Daoy (cell line): ENCODE results near the gene EPB42. TPM values are rescaled to one million over a fixed set of nuclear protein-coding genes. Genes with fewer than 3 reads are reported as not detected.
A peak's percentile ranks its signal among the peaks of the same experiment; 100 is the strongest.

Experiments used
- DNase-seq: peaks from one replicate; pipeline ENCODE4 v3.0.0-alpha.2; 2015; ENCODE audit warnings: low read depth
- total RNA-seq: library from RNA; depleted of rRNA; stranded (reverse); fragments of >200 nt; shearing (Covaris generic); gene quantifications from 2 replicates; pipeline ENCODE4 v1.2.3, GENCODE V29; 2014; rRNA removed

EPB42 gene
- total RNA-seq = not detected in 2 replicates

DNA sequence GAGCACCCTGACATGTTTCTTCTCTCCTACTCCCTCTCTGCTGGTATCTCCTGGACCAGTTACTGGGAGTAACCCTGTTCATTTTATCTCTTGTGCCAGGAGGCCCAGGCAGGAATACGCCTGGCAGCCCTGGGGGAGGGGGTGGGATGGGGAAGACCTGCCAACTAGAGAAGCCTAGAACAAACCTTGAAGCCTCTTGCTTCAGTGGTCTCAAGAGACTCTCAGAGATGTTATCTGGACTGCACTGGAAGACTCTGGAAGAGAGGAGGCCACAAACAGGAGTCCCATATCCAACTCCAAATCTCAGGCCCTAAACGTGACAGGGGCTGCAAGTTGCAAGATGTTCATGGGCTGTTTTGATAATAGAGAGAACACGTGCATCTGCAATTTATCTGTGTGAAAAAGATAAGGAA is at the start of gene EPB42:
TSS of gene EPB42 (minus strand) at position 28 of the 413 bp plus-strand sequence. CDS start 193 bp downstream, outside the sequence.
- DNase-seq = no peak

DNA sequence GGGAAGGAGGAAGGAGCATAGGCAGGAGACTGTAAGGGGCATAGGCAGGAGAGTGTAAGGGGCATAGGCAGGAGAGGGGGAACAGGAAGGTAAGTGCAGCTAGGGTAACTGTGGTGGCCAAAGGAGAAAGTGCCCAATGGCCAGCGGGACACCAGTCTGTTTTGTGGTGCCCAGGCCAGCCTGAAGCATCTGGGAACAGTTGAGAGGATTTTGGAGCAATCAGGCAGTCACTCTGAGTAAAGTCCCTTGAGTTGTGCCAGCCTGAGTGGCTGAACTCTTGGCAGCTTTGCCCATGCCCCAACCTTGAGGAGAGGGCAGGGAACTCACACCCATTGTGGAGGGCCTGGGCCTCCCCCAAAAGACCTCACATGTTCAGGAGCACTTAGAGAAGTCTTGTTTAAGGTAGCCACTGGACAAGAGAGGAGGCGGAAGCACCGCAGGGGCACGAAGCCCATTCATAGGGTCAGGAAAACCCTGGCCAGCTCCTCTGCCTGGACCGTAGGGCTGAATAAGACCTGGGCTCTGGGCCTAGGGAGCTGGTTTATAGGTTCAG is 49.4 kb upstream of the EPB42 start:
- DNase-seq = no peak

DNA sequence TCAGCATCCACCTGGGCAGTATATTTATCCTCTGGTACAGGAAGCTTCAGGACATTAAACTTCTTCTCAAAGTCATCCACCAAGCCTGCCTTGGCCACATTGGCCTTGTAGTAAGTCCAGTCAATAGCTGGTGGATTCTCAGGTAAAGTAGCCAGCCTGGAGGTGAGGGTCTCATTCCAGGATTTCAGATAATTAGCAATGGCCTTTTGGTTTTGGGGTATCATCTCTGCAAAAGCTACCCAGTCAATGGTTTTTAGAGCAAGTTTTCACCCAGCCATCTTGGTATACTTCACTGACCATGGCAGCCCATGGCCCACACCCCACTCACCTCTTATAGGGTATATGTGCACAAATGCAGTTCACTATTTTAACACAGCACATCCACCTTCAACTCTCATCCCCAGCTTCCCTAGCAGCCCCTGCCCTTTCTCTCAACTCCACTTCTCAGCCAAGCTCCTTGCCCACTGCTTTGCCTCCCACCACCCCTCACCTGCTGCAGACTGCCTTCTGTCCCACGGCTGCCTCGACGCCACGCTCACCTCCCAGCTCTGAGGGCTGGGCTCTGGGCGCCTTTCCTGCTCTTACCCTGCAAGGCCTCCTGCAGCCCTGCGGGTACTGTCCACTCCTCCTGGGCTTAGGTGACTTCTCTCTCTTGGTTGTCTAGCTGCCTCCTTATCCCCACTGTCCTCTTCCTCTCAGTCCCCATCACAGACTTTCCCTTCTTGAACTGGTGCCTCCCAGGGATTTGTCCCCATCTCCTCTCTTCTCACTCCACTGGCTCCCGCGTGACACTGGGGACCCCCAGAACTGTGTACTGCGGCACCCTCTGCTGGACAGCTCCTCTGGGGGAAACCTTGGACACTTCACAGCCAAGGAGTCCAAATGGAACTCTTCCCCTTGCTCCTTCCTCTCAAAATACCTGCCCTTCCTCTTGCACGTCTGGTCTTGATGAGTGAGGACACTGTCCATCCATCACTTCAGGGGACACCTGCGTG is 47.6 kb upstream of the EPB42 start:
- peak; percentile 33 for DNase-seq

GRCh38 chr15:43267439-43267838 is 46.6 kb upstream of the EPB42 start:
- DNase-seq = no peak

DNA sequence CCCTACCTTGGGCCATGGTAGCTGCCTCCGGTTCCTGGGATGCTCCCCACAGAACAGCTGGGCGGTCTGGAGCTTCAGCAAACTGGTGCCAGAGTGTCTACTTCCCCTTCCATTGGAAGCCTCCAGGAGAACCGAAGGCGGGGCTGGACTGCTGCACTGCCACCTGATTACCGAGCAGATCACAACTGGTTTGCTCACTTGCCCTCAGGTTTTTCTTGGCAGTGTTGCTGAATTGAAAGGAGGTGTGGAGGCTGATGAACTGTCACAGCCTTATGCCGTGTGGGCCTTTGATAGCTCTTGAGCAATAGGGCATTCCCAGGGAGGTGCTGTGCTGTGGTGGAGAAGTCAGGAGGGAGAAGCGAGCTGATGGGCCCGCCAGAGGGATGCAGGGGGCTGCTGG is 46.0 kb upstream of the EPB42 start, which contains the start of gene TGM5:
TSS of gene TGM5 (minus strand) at position 95 of the 400 bp plus-strand sequence. CDS start at position 16, 79 bp downstream.
- no peak for DNase-seq

DNA sequence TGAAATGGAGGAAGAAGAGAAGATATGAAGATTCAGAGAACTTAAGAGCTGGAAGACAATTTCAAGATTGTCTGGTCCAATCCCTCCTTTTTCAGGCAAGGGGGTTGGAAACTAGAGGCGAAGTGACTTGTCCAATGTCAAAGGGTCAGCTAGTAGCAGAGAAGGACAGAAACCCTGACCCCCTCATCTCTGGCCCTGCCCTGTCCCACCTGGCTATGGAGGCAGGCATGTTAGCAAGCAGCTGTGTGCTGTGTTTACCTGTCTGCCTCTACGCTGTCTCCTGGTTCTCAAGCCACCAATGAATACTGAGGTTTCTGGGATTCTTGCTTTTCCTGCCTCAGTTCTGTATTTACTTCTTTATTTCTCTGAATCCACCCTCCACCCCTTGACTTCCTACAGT is 45.6 kb upstream of the EPB42 start:
- DNase-seq = no peak

- DNase-seq = no peak
These were observed 39.3 kb upstream of the EPB42 start for GRCh38 chr15:43260011-43260615.

GRCh38 chr15:43258781-43259180 is 38.0 kb upstream of the EPB42 start:
- DNase-seq = no peak

DNA sequence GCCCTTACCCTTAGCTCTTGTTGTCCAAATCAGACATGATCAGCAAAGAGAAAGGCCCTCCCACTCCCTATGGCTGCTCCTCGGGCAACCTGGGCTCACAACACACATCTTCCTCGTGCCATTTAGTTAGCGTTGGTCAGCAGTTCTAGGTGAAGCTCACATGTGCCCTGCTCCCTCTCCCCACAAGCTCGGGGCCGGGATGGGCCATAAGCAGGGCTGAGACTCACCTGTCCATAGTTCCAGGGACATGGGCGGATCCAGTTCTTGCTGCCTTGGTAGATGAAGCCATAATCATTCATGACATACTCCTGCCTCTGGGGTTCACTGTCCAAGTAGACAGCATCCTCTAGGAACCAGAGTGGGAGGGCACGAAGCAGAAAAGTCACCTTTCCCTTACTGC is 35.5 kb upstream of the EPB42 start:
- no peak for DNase-seq

- no peak for DNase-seq
These were observed 34.6 kb upstream of the EPB42 start for GRCh38 chr15:43255376-43255775.

- DNase-seq = peak; percentile 90
These were observed 32.9 kb upstream of the EPB42 start for GRCh38 chr15:43253431-43254403.

DNA sequence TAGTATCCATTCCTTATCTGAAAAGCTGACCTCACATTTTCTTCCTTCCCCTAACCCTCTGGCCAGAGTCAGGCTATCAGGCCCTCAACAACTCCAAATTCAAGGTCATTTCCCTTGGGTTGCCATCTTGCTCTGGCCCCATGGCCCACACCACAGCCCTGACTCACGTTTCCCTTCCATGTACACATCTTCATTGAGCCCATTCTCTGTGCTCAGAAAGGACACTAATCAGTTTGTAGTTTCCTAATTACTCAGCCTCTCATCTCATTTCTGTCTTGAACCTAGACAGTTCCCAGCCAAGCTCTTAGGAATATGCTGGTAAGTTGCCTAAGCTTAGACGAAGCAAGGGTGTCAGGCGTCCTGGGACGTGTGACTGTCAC is 31.0 kb upstream of the EPB42 start:
- peak; percentile 26 for DNase-seq

GRCh38 chr15:43251185-43251870 is 30.5 kb upstream of the EPB42 start:
- DNase-seq = no peak

GRCh38 chr15:43250785-43251184 is 30.0 kb upstream of the EPB42 start:
- no peak for DNase-seq

- DNase-seq = peak; percentile 97
These were observed 28.9 kb upstream of the EPB42 start for GRCh38 chr15:43249699-43250203.

GRCh38 chr15:43249236-43249635 is 28.4 kb upstream of the EPB42 start:
- DNase-seq = no peak

DNA sequence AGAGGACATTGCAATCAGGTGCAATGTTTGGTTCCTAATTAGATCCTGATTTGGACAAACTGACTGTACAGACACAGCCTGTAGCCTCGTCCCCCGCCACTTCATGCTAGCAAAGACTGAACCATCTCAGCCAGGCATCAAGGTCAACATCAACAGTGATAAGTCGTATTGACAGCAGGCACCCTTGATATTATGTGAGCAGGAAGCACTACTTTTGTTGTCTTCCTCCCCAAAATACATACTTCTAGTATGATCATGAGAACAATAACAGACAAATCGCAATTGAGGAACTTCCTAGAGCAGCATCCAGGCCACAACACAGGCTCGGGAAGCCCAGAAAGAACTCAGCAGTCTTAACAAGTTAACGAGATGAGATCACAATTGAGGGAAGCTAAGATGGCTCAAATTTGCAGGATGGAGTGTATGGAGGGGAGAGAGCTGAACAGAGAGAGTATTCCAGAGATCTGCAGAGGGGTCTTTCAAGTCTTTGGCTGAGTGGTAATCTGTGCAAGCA is 25.5 kb upstream of the EPB42 start:
- no peak for DNase-seq

GRCh38 chr15:43244092-43244491 is 23.3 kb upstream of the EPB42 start:
- DNase-seq = no peak

DNA sequence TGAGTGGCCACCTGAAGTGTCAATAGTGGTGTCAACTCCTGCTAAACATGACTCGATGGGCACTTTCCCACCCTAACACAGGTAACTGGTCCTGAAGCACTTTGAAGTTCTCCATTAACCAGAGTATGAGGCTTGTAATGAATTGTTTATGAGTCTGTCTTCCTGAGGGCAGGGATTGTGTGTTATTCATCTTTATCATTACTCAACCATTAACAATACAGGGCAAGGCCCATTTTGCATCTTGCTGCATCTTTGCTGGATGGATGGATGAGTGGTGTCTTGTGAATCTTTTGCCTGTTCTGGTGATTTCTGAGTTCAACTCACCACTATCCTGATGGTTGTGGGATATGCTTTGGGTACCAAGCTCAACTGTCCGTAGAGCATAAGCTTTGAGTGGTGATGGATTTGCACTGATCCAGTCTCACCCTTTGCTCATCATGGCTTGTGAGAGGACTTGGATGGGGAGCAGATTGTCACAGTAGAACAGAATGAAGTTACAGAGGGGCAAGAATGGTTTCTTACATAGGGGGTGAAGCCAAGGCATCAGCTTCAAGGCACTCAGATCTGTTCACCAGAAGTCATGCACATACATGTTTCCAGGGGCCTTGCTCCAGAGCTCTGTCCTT is 22.3 kb upstream of the EPB42 start:
- no peak for DNase-seq

DNA sequence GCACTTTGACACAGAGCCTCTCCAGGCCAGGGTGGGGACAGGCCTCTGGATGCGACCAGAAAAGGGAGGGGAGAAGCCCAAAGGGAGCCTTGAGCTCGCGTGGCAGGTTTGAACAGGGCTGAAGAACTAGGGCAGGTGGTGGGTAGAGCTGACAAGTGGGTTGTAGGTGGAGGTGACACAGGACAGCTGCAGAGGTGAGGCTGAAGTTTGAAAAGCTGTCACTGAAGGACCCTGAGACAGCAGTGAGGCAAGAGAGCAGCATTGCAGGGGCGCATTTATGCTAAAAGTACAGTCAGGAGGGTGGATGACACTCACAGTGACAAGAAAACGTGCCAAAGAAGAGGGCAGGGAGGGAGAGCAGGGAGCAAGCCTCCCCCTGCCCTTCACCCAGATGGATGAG is 21.8 kb upstream of the EPB42 start:
- DNase-seq = no peak
